Globus pallidus (tissue), 1 donor: ENCODE measurements around the gene LEMD2.

Experiments used
- DNase-seq: peaks from one replicate; pipeline ENCODE4 v3.0.0-alpha.2; 2015; ENCODE audit warnings: low spot score

The LEMD2 gene

GRCh38 chr6:33756211-33756954, 32.5 kb downstream of the LEMD2 start:
- DNase-seq: no peak

GRCh38 chr6:33755070-33755869, 33.7 kb downstream of the LEMD2 start:
- DNase-seq: no peak

- no peak for DNase-seq
Measured at GRCh38 chr6:33754222-33754621, 34.7 kb downstream of the LEMD2 start.

GRCh38 chr6:33752646-33753015, 36.3 kb downstream of the LEMD2 start:
- no peak for DNase-seq

GRCh38 chr6:33751771-33752645, 36.9 kb downstream of the LEMD2 start:
- DNase-seq: no peak

GRCh38 chr6:33750244-33750991, 38.5 kb downstream of the LEMD2 start:
- no peak for DNase-seq

- no peak for DNase-seq
Measured at GRCh38 chr6:33749401-33749800, 39.5 kb downstream of the LEMD2 start.

- no peak for DNase-seq
Measured at GRCh38 chr6:33748841-33749240, 40.1 kb downstream of the LEMD2 start.

- no peak for DNase-seq
Measured at GRCh38 chr6:33747823-33748222, 41.1 kb downstream of the LEMD2 start.

- DNase-seq: peak; percentile 94
Measured at GRCh38 chr6:33746651-33747100, 42.3 kb downstream of the LEMD2 start, which contains the start of gene IP6K3. TSS of gene IP6K3 (minus strand) at chr6:33746905. CDS start at chr6:33735476, 11,429 bp downstream.

- peak; percentile 87 for DNase-seq
Measured at GRCh38 chr6:33746036-33746600, 42.8 kb downstream of the LEMD2 start.

GRCh38 chr6:33745548-33745947, 43.4 kb downstream of the LEMD2 start:
- peak; percentile 38 for DNase-seq

GRCh38 chr6:33744895-33745546, 43.9 kb downstream of the LEMD2 start:
- DNase-seq: no peak

GRCh38 chr6:33744001-33744848, 44.7 kb downstream of the LEMD2 start:
- peak; percentile 79 for DNase-seq

- DNase-seq: no peak
Measured at GRCh38 chr6:33742837-33743236, 46.1 kb downstream of the LEMD2 start.

- no peak for DNase-seq
Measured at GRCh38 chr6:33742092-33742491, 46.8 kb downstream of the LEMD2 start.

GRCh38 chr6:33740794-33741193, 48.1 kb downstream of the LEMD2 start:
- no peak for DNase-seq

- no peak for DNase-seq
Measured at GRCh38 chr6:33740204-33740608, 48.7 kb downstream of the LEMD2 start.

GRCh38 chr6:33739571-33739970, 49.4 kb downstream of the LEMD2 start:
- no peak for DNase-seq

- DNase-seq: no peak
Measured at GRCh38 chr6:33738879-33739278, 50.1 kb downstream of the LEMD2 start.
